ENCODE results near the gene POLR3F.
"Not testable (repeated sequence)": the region's sequence is repeated elsewhere in the genome, so short reads cannot be mapped to it uniquely, and the experiment has no call there.

Gene POLR3F

GRCh38 chr20:18522066-18522465, 54.9 kb downstream of the POLR3F start:
- H3K4me1 Mint-ChIP-seq, H3K27me3 Mint-ChIP-seq, H3K9me3 Mint-ChIP-seq, DNase-seq, H3K27ac Mint-ChIP-seq, CTCF ChIA-PET, H3K4me3 Mint-ChIP-seq: not testable (repeated sequence)
- H3K36me3 Mint-ChIP-seq, result peaks cover 20% of the 10 kb centered on the region

- H3K4me3 Mint-ChIP-seq, result no peak overlapping the region
- H3K27me3 Mint-ChIP-seq, result no peaks in the 10 kb centered on the region
- H3K4me1 Mint-ChIP-seq, result no peaks in the 10 kb centered on the region
- H3K9me3 Mint-ChIP-seq, result no peaks in the 10 kb centered on the region
- CTCF ChIA-PET, result no interaction called here
- no peak overlapping the region for H3K27ac Mint-ChIP-seq
- H3K36me3 Mint-ChIP-seq, result peaks cover 24% of the 10 kb centered on the region
- no peak for DNase-seq
These were observed 55.9 kb downstream of the POLR3F start for GRCh38 chr20:18523066-18523465.

- Mint-ChIP-seq H3K27ac (no peak overlapping the region), H3K9me3 (no peaks in the 10 kb centered on the region), H3K4me1 (no peaks in the 10 kb centered on the region), H3K36me3 (peaks cover 37% of the 10 kb centered on the region), H3K27me3 (no peaks in the 10 kb centered on the region), H3K4me3 (no peak overlapping the region)
- CTCF ChIA-PET, result interaction anchor here (1.0 kb wide), 1 partner anchor 10 kb away, joined by 3 read pairs; no protein-coding TSS in a partner anchor
- DNase-seq, result no peak
These were observed 57.5 kb downstream of the POLR3F start for GRCh38 chr20:18524646-18525045.

- H3K27me3 Mint-ChIP-seq, H3K9me3 Mint-ChIP-seq, H3K27ac Mint-ChIP-seq, H3K4me1 Mint-ChIP-seq, H3K4me3 Mint-ChIP-seq, DNase-seq, CTCF ChIA-PET: not testable (repeated sequence)
- peaks cover 52% of the 10 kb centered on the region for H3K36me3 Mint-ChIP-seq
These were observed 59.6 kb downstream of the POLR3F start for GRCh38 chr20:18526761-18527160.

GRCh38 chr20:18527339-18527738, 60.1 kb downstream of the POLR3F start:
- no peak overlapping the region for H3K27ac Mint-ChIP-seq
- H3K4me1 Mint-ChIP-seq, result no peaks in the 10 kb centered on the region
- CTCF ChIA-PET, result no interaction called here
- no peak for DNase-seq
- H3K27me3 Mint-ChIP-seq, result no peaks in the 10 kb centered on the region
- no peak overlapping the region for H3K4me3 Mint-ChIP-seq
- no peaks in the 10 kb centered on the region for H3K9me3 Mint-ChIP-seq
- peaks cover 58% of the 10 kb centered on the region for H3K36me3 Mint-ChIP-seq

- H3K4me3 Mint-ChIP-seq, result no peak overlapping the region
- no peaks in the 10 kb centered on the region for H3K4me1 Mint-ChIP-seq
- H3K36me3 Mint-ChIP-seq, result peaks cover 63% of the 10 kb centered on the region
- no peak overlapping the region for H3K27ac Mint-ChIP-seq
- H3K27me3 Mint-ChIP-seq, result no peaks in the 10 kb centered on the region
- DNase-seq, result no peak
- CTCF ChIA-PET, result no interaction called here
- no peaks in the 10 kb centered on the region for H3K9me3 Mint-ChIP-seq
These were observed 60.6 kb downstream of the POLR3F start for GRCh38 chr20:18527836-18528235.

GRCh38 chr20:18529041-18529440, 61.9 kb downstream of the POLR3F start:
- CTCF ChIA-PET, result no interaction called here
- H3K9me3 Mint-ChIP-seq, result no peaks in the 10 kb centered on the region
- H3K36me3 Mint-ChIP-seq, result peaks cover 67% of the 10 kb centered on the region

GRCh38 chr20:18532626-18533025, 65.4 kb downstream of the POLR3F start:
- CTCF ChIA-PET, result no interaction called here
- Mint-ChIP-seq H3K36me3 (peaks cover 74% of the 10 kb centered on the region), H3K27ac (no peak overlapping the region), H3K4me3 (no peak overlapping the region), H3K27me3 (no peaks in the 10 kb centered on the region), H3K4me1 (no peaks in the 10 kb centered on the region), H3K9me3 (no peaks in the 10 kb centered on the region)
- DNase-seq, result no peak

More at GRCh38 chr20:18529041-18529440, 61.9 kb downstream of the POLR3F start:
- no peak overlapping the region for H3K4me3 Mint-ChIP-seq
- no peak overlapping the region for H3K27ac Mint-ChIP-seq
- H3K4me1 Mint-ChIP-seq, result no peaks in the 10 kb centered on the region
- H3K27me3 Mint-ChIP-seq, result no peaks in the 10 kb centered on the region
- DNase-seq, result no peak

GRCh38 chr20:18533491-18533890, 66.3 kb downstream of the POLR3F start:
- H3K36me3 Mint-ChIP-seq, result peaks cover 72% of the 10 kb centered on the region

GRCh38 chr20:18533978-18534644, 66.9 kb downstream of the POLR3F start:
- no peak for DNase-seq
- peaks cover 67% of the 10 kb centered on the region for H3K36me3 Mint-ChIP-seq
- CTCF ChIA-PET, result no interaction called here
- no peaks in the 10 kb centered on the region for H3K27me3 Mint-ChIP-seq
- H3K27ac Mint-ChIP-seq, result no peak overlapping the region
- H3K9me3 Mint-ChIP-seq, result no peaks in the 10 kb centered on the region
- H3K4me3 Mint-ChIP-seq, result no peak overlapping the region
- H3K4me1 Mint-ChIP-seq, result no peaks in the 10 kb centered on the region

More at GRCh38 chr20:18533491-18533890, 66.3 kb downstream of the POLR3F start:
- no peaks in the 10 kb centered on the region for H3K27me3 Mint-ChIP-seq
- no peak overlapping the region for H3K27ac Mint-ChIP-seq
- H3K9me3 Mint-ChIP-seq, result no peaks in the 10 kb centered on the region
- H3K4me3 Mint-ChIP-seq, result no peak overlapping the region
- CTCF ChIA-PET, result no interaction called here
- H3K4me1 Mint-ChIP-seq, result no peaks in the 10 kb centered on the region
- no peak for DNase-seq

Measured in activated naive CD4-positive, alpha-beta T cell treated with anti-CD3 and anti-CD28 coated beads, Interleukin-2, amount 10 ng/mL, durations not matched to agents 7 days and 5 days (primary cell).